Kidney epithelial cell (primary cell): ENCODE measurements around the gene OR52J3. TPM values are rescaled to one million over a fixed set of nuclear protein-coding genes. Genes with fewer than 3 reads are reported as not detected.

ENCODE experiments used
- DNase-seq: peaks from one replicate; pipeline ENCODE4 v3.0.0-alpha.2; 2010; ENCODE audit warnings: low read depth
- H3K27me3 ChIP-seq: 2 replicates; pipeline ENCODE4 v1.6.0; 2011; ENCODE audit warnings: low read length; ENCODE audit not compliant: control insufficient read depth, insufficient read depth
- H3K36me3 ChIP-seq: 2 replicates; pipeline ENCODE4 v1.5.1; 2011; ENCODE audit warnings: low read length; ENCODE audit not compliant: control insufficient read depth, insufficient read depth
- H3K4me3 ChIP-seq: 2 replicates; pipeline ENCODE4 v1.5.1; 2011; ENCODE audit warnings: low read depth, mild to moderate bottlenecking, control low read depth, low read length
- CTCF ChIP-seq: IDR thresholded peaks from 2 replicates; pipeline ENCODE4 v1.5.1; 2011; ENCODE audit warnings: mild to moderate bottlenecking, moderate library complexity, low read length, control low read depth, inconsistent platforms; ENCODE audit not compliant: insufficient read depth, poor library complexity, severe bottlenecking
- total RNA-seq: library from RNA; depleted of rRNA; stranded (reverse); fragments of >200 nt; gene quantifications from 2 replicates; pipeline ENCODE4 v1.2.3, GENCODE V29; 2015

OR52J3 gene
- not detected in 2 replicates for total RNA-seq

GRCh38 chr11:5046226-5046625 is at the start of gene OR52J3:
Gene OR52J3, plus strand, starts transcription at chr11:5046526. Its CDS starts 0 bp downstream, at chr11:5046526.
- Histone ChIP-seq H3K27me3 (no peaks in the 10 kb centered on the region), H3K36me3 (no peaks in the 10 kb centered on the region), H3K4me3 (no peak within 1 kb of the TSS)
- DNase-seq, result no peak
- no peak for TF ChIP-seq CTCF

- no peaks in the 10 kb centered on the region for H3K36me3 ChIP-seq
- TF ChIP-seq CTCF, result peak; percentile 71
- peak; percentile 10 for DNase-seq
- H3K27me3 ChIP-seq, result no peaks in the 10 kb centered on the region
- no peak overlapping the region for H3K4me3 ChIP-seq
Measured at GRCh38 chr11:5004424-5005274, 41.7 kb upstream of the OR52J3 start.

DNA sequence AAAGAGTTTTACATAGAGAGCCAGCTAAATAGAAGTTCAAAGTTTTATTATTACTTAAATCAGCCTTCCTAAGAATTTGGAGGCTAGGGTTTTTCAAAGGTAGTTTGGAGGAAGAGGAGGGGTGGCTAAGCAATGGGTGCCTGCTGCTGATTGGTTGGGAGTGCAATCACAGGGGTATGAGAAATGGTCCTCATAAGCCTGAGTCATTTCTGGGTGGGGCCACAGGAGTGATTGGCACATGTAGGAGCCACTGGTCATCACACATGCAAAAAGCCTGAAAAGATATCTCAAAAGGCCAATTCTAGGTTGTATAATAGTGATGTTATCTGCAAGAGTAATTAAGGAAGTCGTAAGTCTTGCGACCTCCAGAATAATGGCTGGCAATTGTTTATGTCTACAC is 38.8 kb upstream of the OR52J3 start:
- no peak for DNase-seq
- no peak for TF ChIP-seq CTCF
- no peaks in the 10 kb centered on the region for H3K36me3 ChIP-seq
- H3K27me3 ChIP-seq, result no peaks in the 10 kb centered on the region
- no peak overlapping the region for H3K4me3 ChIP-seq

DNA sequence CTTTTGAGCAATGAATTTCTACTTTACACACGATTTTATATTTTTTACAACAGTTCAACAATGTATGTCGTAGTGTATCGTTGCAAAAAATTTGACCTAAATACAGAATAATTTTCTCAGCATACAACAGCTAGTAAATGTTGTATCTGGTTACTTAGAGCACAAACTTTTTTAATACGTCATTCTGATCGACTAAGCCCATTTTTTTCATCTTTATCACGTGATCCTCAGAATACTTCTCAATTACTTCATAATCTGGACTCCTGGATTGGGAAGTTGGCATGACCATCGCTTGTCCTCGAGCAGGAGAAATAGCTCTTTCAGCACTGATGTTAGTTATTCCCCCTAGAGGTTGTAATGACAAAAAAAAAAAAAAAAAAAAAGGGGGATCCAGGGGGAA is 35.1 kb upstream of the OR52J3 start:
- no peaks in the 10 kb centered on the region for H3K27me3 ChIP-seq
- DNase-seq, result no peak
- no peak for TF ChIP-seq CTCF
- H3K4me3 ChIP-seq, result no peak overlapping the region
- H3K36me3 ChIP-seq, result no peaks in the 10 kb centered on the region

DNA sequence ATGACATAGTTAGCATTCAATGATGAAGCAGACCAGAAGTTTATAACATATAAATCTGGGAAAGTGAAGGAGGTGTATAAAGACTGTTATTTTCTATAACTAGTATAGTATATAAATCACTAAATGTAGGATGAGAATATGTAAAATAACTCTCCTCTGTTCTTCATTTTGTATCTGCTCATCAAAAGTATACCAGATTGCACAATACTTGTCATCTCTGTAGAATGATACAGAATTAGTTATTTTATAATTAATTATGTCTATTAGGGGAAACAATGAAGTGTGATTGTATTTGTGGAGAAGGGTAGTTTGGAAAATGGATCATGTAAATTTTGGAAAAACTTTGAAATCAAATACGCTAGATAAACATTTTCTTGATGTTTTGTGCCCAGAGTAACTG is 33.3 kb upstream of the OR52J3 start:
- no peak for DNase-seq
- no peak for TF ChIP-seq CTCF
- H3K36me3 ChIP-seq, result no peaks in the 10 kb centered on the region
- no peaks in the 10 kb centered on the region for H3K27me3 ChIP-seq
- H3K4me3 ChIP-seq, result no peak overlapping the region

DNA sequence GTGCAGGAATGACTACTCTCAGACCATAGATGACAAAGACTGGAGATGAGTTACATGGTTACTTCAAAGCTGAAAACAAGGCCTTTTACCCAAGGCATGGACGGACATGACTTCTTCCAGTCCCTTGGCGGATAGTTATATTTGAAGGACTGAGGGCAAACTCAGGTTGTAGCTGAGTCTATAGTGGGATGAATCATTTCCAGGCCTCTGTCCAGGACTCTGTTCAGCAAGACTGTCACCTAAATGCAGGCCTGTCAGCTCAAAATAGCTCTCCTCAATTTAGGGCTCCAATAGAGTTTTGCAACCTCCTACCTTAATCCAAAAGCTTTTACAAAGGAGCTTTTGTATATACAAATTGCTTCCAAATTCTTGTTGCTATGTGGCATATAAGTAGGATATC is 24.3 kb upstream of the OR52J3 start:
- H3K27me3 ChIP-seq, result no peaks in the 10 kb centered on the region
- H3K36me3 ChIP-seq, result no peaks in the 10 kb centered on the region
- TF ChIP-seq CTCF, result no peak
- no peak for DNase-seq
- H3K4me3 ChIP-seq, result no peak overlapping the region
